KG1 (cell line): ENCODE measurements around the gene CHCHD1.
"Not testable (repeated sequence)": the region's sequence is repeated elsewhere in the genome, so short reads cannot be mapped to it uniquely, and the experiment has no call there.

ENCODE experiments used
- DNase-seq: peaks from one replicate; lab custom pipeline; 2025; lab: John Stamatoyannopoulos, UW

The CHCHD1 gene

GRCh38 chr10:73813333-73813732, 31.5 kb downstream of the CHCHD1 start:
- no peak for DNase-seq

GRCh38 chr10:73814276-73814895, 32.5 kb downstream of the CHCHD1 start:
- no peak for DNase-seq

GRCh38 chr10:73814896-73815718, 33.3 kb downstream of the CHCHD1 start:
- no peak for DNase-seq

- no peak for DNase-seq
These were observed 33.8 kb downstream of the CHCHD1 start for GRCh38 chr10:73815719-73816030.

- no peak for DNase-seq
These were observed 35.3 kb downstream of the CHCHD1 start for GRCh38 chr10:73816917-73817729.

- DNase-seq: no peak
These were observed 36.0 kb downstream of the CHCHD1 start for GRCh38 chr10:73817826-73818225.

- DNase-seq: no peak
These were observed 36.6 kb downstream of the CHCHD1 start for GRCh38 chr10:73818402-73818801.

GRCh38 chr10:73819081-73819480, 37.2 kb downstream of the CHCHD1 start:
- DNase-seq: no peak

GRCh38 chr10:73819513-73820093, 37.8 kb downstream of the CHCHD1 start:
- DNase-seq: no peak

GRCh38 chr10:73823391-73823790, 41.5 kb downstream of the CHCHD1 start:
- DNase-seq: no peak

GRCh38 chr10:73824146-73824725, 42.4 kb downstream of the CHCHD1 start:
- DNase-seq: no peak

- DNase-seq: no peak
These were observed 45.7 kb downstream of the CHCHD1 start for GRCh38 chr10:73827346-73828089.

- no peak for DNase-seq
These were observed 46.3 kb downstream of the CHCHD1 start for GRCh38 chr10:73828161-73828560.

GRCh38 chr10:73829090-73829489, 47.2 kb downstream of the CHCHD1 start:
- DNase-seq: not testable (repeated sequence)
